ENCODE data around the gene MYO9B.

MYO9B gene

GRCh38 chr19:17226002-17226933 lies 150.7 kb downstream of the MYO9B start, which contains the start of gene OCEL1:
OCEL1 (plus strand) TSS chr19:17226226; CDS start chr19:17226248, 22 bp downstream.
- Histone ChIP-seq H3K4me2 (ENCODE audit: insufficient read depth, low read length) (peak within 1 kb of the TSS; percentile 86), H4K20me1 (ENCODE audit: insufficient read depth, low read length) (peaks cover 7% of the 10 kb centered on the region), H2AFZ (ENCODE audit: low read depth, low read length) (peak within 1 kb of the TSS; percentile 91), H3K4me3 (ENCODE audit: low read depth in 1 of 2, low read length in 2 of 2) (peak within 1 kb of the TSS; percentile 32 to 75), H3K36me3 (ENCODE audit: insufficient read depth, low read length) (peaks cover 13% of the 10 kb centered on the region), H3K4me1 (ENCODE audit: insufficient read depth, low read length) (peaks cover 26% of the 10 kb centered on the region), H3K9ac (ENCODE audit: low read depth, low read length) (peak within 1 kb of the TSS; percentile 64), H3K27me3 (ENCODE audit: insufficient read depth, low read length, poor library complexity) (no peaks in the 10 kb centered on the region), H3K9me3 (ENCODE audit: insufficient read depth, low read length, severe bottlenecking) (no peaks in the 10 kb centered on the region), H3K27ac (ENCODE audit: low read length) (peak within 1 kb of the TSS; percentile 62), H3K79me2 (ENCODE audit: insufficient read depth, low read length) (no peaks in the 10 kb centered on the region)
- TF ChIP-seq EZH2 (IDR thresholded peaks at IDR 0.05; ENCODE audit: borderline replicate concordance, low read depth, low read length, severe bottlenecking) = no peak
- TF ChIP-seq, protein P1, sequence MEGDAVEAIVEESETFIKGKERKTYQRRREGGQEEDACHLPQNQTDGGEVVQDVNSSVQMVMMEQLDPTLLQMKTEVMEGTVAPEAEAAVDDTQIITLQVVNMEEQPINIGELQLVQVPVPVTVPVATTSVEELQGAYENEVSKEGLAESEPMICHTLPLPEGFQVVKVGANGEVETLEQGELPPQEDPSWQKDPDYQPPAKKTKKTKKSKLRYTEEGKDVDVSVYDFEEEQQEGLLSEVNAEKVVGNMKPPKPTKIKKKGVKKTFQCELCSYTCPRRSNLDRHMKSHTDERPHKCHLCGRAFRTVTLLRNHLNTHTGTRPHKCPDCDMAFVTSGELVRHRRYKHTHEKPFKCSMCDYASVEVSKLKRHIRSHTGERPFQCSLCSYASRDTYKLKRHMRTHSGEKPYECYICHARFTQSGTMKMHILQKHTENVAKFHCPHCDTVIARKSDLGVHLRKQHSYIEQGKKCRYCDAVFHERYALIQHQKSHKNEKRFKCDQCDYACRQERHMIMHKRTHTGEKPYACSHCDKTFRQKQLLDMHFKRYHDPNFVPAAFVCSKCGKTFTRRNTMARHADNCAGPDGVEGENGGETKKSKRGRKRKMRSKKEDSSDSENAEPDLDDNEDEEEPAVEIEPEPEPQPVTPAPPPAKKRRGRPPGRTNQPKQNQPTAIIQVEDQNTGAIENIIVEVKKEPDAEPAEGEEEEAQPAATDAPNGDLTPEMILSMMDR (IDR thresholded peaks at IDR 0.05; ENCODE audit: borderline replicate concordance, extremely low read depth, low read length, poor library complexity, severe bottlenecking) = no peak
- ATAC-seq (ENCODE audit: insufficient read depth, low read depth) (peak; percentile 92), DNase-seq (peak; percentile 97)

DNA sequence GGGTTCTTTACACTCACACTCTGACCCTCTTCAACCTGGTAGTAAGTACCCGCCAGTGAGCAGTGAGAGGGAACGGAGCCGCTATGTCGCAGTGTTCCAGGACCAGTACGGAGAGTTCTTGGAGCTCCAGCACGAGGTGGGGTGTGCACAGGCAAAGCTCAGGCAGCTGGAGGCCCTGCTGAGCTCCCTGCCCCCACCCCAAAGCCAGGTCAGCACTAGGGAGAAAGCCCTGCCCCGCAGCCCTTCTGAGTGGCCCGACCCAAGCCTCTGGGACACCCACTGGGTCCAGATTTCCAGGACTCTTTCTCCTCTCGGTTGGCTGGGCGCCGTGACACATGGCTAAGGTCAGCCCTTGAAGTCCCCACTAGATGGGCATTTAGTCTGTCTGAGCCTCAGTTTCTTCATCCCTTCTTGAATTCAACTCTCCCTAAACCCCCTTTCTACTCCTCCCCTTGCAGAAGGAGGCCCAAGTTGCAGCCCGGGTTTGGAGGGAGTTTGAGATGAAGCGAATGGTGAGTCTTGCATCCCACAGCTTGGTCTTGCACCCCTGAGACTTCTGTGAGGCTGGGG lies 152.3 kb downstream of the MYO9B start:
- Histone ChIP-seq H3K27ac (ENCODE audit: low read length) (no peak overlapping the region), H3K36me3 (ENCODE audit: insufficient read depth, low read length) (peaks cover 28% of the 10 kb centered on the region), H3K79me2 (ENCODE audit: insufficient read depth, low read length) (peaks cover 8% of the 10 kb centered on the region; the same call in 1 of the 2 replicates), H3K9ac (ENCODE audit: low read depth, low read length) (no peak overlapping the region), H3K4me3 (ENCODE audit: low read depth in 1 of 2, low read length in 2 of 2) (no peak overlapping the region), H3K4me1 (ENCODE audit: insufficient read depth, low read length) (peaks cover 26% of the 10 kb centered on the region), H4K20me1 (ENCODE audit: insufficient read depth, low read length) (peaks cover 19% of the 10 kb centered on the region), H3K27me3 (ENCODE audit: insufficient read depth, low read length, poor library complexity) (no peaks in the 10 kb centered on the region), H2AFZ (ENCODE audit: low read depth, low read length) (no peak overlapping the region), H3K4me2 (ENCODE audit: insufficient read depth, low read length) (peak overlapping the region; percentile 15; the same call in 1 of the 2 replicates), H3K9me3 (ENCODE audit: insufficient read depth, low read length, severe bottlenecking) (no peaks in the 10 kb centered on the region)
- no peak for ATAC-seq (ENCODE audit: insufficient read depth, low read depth)
- no peak for TF ChIP-seq EZH2 (IDR thresholded peaks at IDR 0.05; ENCODE audit: borderline replicate concordance, low read depth, low read length, severe bottlenecking)
- TF ChIP-seq, protein P1 (IDR thresholded peaks at IDR 0.05; ENCODE audit: borderline replicate concordance, extremely low read depth, low read length, poor library complexity, severe bottlenecking) = no peak
- no peak for DNase-seq

DNA sequence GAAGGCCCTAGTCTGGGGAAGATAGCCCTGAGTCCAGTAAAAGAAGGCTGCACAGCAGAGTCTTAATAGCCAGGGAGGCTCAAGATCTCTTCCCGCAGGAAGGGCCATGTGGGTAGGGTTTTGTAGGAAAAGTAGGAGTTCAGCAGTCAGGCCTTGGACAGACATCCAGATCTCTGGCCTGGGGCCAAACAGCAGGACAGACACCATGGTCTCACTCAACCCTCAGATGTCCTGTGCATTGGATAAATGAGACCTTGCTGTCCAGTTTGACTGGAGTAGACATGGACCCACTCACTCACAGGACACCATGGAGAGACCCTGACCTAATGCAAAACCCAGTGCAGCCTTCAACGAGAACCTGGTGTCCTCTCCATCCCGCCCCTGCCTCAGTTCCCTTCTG lies 154.3 kb downstream of the MYO9B start:
- Histone ChIP-seq H3K27ac (ENCODE audit: low read length) (no peak overlapping the region), H3K4me3 (ENCODE audit: low read depth in 1 of 2, low read length in 2 of 2) (no peak overlapping the region), H3K36me3 (ENCODE audit: insufficient read depth, low read length) (peaks cover 40% of the 10 kb centered on the region), H3K4me1 (ENCODE audit: insufficient read depth, low read length) (peaks cover 35% of the 10 kb centered on the region), H3K4me2 (ENCODE audit: insufficient read depth, low read length) (no peak overlapping the region), H3K9me3 (ENCODE audit: insufficient read depth, low read length, severe bottlenecking) (no peaks in the 10 kb centered on the region), H3K79me2 (ENCODE audit: insufficient read depth, low read length) (peaks cover 26% of the 10 kb centered on the region), H4K20me1 (ENCODE audit: insufficient read depth, low read length) (peaks cover 36% of the 10 kb centered on the region), H3K27me3 (ENCODE audit: insufficient read depth, low read length, poor library complexity) (no peaks in the 10 kb centered on the region), H3K9ac (ENCODE audit: low read depth, low read length) (no peak overlapping the region), H2AFZ (ENCODE audit: low read depth, low read length) (no peak overlapping the region)
- DNase-seq = no peak
- ATAC-seq (ENCODE audit: insufficient read depth, low read depth) = no peak
- TF ChIP-seq EZH2 (IDR thresholded peaks at IDR 0.05; ENCODE audit: borderline replicate concordance, low read depth, low read length, severe bottlenecking) = no peak
- TF ChIP-seq, protein P1 (IDR thresholded peaks at IDR 0.05; ENCODE audit: borderline replicate concordance, extremely low read depth, low read length, poor library complexity, severe bottlenecking) = no peak

All from DND-41 (cell line).